ENCODE measurements around the gene HIRIP3.

HIRIP3 gene

GRCh38 chr16:30031477-30031918, 36.1 kb upstream of the HIRIP3 start:
- Mint-ChIP-seq H3K4me3 (peak overlapping the region in 2 of 3 experiments; percentile 41 to 46), H3K36me3 (ENCODE audit: low read depth) (no peaks in the 10 kb centered on the region), H3K9me3 (no peaks in the 10 kb centered on the region), H3K27me3 (ENCODE audit: low read depth) (peaks cover 71% of the 10 kb centered on the region), H3K4me1 (peaks cover 19% of the 10 kb centered on the region), H3K27ac (no peak overlapping the region)
- no peak for TF ChIP-seq CTCF (IDR thresholded peaks at IDR 0.05; ENCODE audit: unreplicated experiment in 3 of 3)

DNA sequence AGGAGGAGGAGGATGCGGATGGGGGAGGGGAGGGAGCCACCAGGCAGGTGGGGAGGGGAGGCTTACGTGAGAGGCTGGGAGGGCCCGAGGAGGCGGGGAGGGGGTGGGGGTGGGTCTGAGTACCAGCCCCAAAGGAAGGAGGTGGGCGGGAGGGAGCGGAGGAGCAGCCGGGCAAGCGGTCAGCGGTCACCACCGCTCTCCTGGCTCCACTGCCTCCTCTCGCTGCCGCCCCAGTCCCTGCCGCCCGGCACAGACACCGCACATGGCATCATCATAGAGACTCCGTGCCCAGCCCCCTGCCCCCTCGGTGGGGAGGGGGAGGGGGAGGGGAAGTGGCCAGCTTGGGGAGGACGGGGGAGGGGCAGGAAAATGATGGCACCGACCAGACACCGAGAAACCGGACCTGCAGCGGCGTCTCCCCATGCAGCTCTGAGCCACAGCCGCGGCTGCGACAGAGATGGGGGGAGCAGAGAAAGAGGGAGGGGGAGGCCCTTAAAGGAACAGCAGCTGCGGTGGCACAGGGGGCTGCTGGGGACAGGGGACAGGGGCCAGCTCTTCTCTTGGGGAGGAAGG, 35.5 kb upstream of the HIRIP3 start, which contains the start of gene TLCD3B:
Gene TLCD3B, minus strand, starts transcription at position 431 of the 573 bp plus-strand sequence. CDS start 744 bp downstream, outside the sequence.
- no peak for TF ChIP-seq CTCF (IDR thresholded peaks at IDR 0.05; ENCODE audit: unreplicated experiment in 3 of 3)
- H3K36me3 Mint-ChIP-seq (ENCODE audit: low read depth), result no peaks in the 10 kb centered on the region
- H3K4me1 Mint-ChIP-seq, result peaks cover 19% of the 10 kb centered on the region
- no peaks in the 10 kb centered on the region for H3K9me3 Mint-ChIP-seq
- H3K27me3 Mint-ChIP-seq (ENCODE audit: low read depth), result peaks cover 69% of the 10 kb centered on the region
- peak within 1 kb of the TSS; percentile 72 to 78 (median 73) for H3K4me3 Mint-ChIP-seq
- H3K27ac Mint-ChIP-seq, result peak within 1 kb of the TSS in 1 of 3 experiments; percentile 59

GRCh38 chr16:30030011-30030685, 34.7 kb upstream of the HIRIP3 start:
- H3K4me3 Mint-ChIP-seq, result peak overlapping the region; percentile 45 to 73 (median 46)
- no peaks in the 10 kb centered on the region for H3K36me3 Mint-ChIP-seq (ENCODE audit: low read depth)
- H3K9me3 Mint-ChIP-seq, result no peaks in the 10 kb centered on the region
- TF ChIP-seq CTCF (IDR thresholded peaks at IDR 0.05; ENCODE audit: unreplicated experiment in 3 of 3), result no peak
- H3K4me1 Mint-ChIP-seq, result peaks cover 19% of the 10 kb centered on the region
- H3K27ac Mint-ChIP-seq, result no peak overlapping the region
- peaks cover 61% of the 10 kb centered on the region for H3K27me3 Mint-ChIP-seq (ENCODE audit: low read depth)

- no peak overlapping the region for H3K4me3 Mint-ChIP-seq
- H3K9me3 Mint-ChIP-seq, result no peaks in the 10 kb centered on the region
- no peaks in the 10 kb centered on the region for H3K36me3 Mint-ChIP-seq (ENCODE audit: low read depth)
- peaks cover 53% of the 10 kb centered on the region for H3K27me3 Mint-ChIP-seq (ENCODE audit: low read depth)
- H3K27ac Mint-ChIP-seq, result no peak overlapping the region
- no peak for TF ChIP-seq CTCF (IDR thresholded peaks at IDR 0.05; ENCODE audit: unreplicated experiment in 3 of 3)
- peaks cover 19% of the 10 kb centered on the region for H3K4me1 Mint-ChIP-seq
Measured at GRCh38 chr16:30028438-30029076, 33.1 kb upstream of the HIRIP3 start.

GRCh38 chr16:30027588-30028437, 32.4 kb upstream of the HIRIP3 start:
- Mint-ChIP-seq H3K27ac (no peak overlapping the region), H3K4me1 (peaks cover 19% of the 10 kb centered on the region), H3K27me3 (ENCODE audit: low read depth) (peaks cover 47% of the 10 kb centered on the region), H3K4me3 (no peak overlapping the region), H3K36me3 (ENCODE audit: low read depth) (no peaks in the 10 kb centered on the region), H3K9me3 (no peaks in the 10 kb centered on the region)
- no peak for TF ChIP-seq CTCF (IDR thresholded peaks at IDR 0.05; ENCODE audit: unreplicated experiment in 3 of 3)
